Breast epithelium (tissue), 4 donors: ENCODE measurements around the gene FDCSP. TPM values are rescaled to one million over a fixed set of nuclear protein-coding genes. Genes with fewer than 3 reads are reported as not detected.
"Not testable (repeated sequence)": the region's sequence is repeated elsewhere in the genome, so short reads cannot be mapped to it uniquely, and the experiment has no call there.

Experiments used
- DNase-seq, 2 donors: peaks; one replicate each; pipeline ENCODE4 v3.0.0-alpha.2; 2019; ENCODE audit warnings: low spot score in 2 of 2
- H3K27ac ChIP-seq, 2 donors: fragments of 200-600 bp; sonication (generic) in 1 of 2; one replicate each; pipeline ENCODE4 v1.5.1; 2016 to 2019; ENCODE audit warnings: mild to moderate bottlenecking in 1 of 2
- H3K27me3 ChIP-seq, 2 donors: fragments of 200-600 bp; sonication (generic) in 1 of 2; one replicate each; pipeline versions ENCODE4 v1.5.1 to v1.6.0; 2017 to 2019; ENCODE audit warnings: control low read depth in 1 of 2, mild to moderate bottlenecking in 1 of 2
- H3K36me3 ChIP-seq: fragments of 200-600 bp; one replicate; pipeline ENCODE4 v1.5.1; 2019
- H3K4me1 ChIP-seq, 2 donors: fragments of 200-600 bp; sonication (generic); one replicate each; pipeline ENCODE4 v1.5.1; 2016 to 2019; ENCODE audit warnings: control low read depth in 1 of 2
- H3K4me3 ChIP-seq, 3 donors: fragments of 200-600 bp; sonication (generic); 1 replicate in 2 of 3; 2 replicates in 1 of 3; pipeline ENCODE4 v1.5.1; 2016 to 2019; ENCODE audit warnings: mild to moderate bottlenecking in 3 of 3, moderate library complexity in 2 of 3
- H3K9me3 ChIP-seq, 2 donors: fragments of 200-600 bp; sonication (generic) in 1 of 2; one replicate each; pipeline ENCODE4 v1.5.1; 2016 to 2019; ENCODE audit warnings: control low read depth in 1 of 2
- POLR2A ChIP-seq: fragments of 450-650 bp; IDR thresholded peaks from one replicate; pipeline ENCODE4 v1.6.1; 2016; ENCODE audit warnings: antibody characterized with exemption, mild to moderate bottlenecking, moderate library complexity
- POLR2AphosphoS5 ChIP-seq, 3 donors: sonication (generic); formaldehyde crosslinking; IDR thresholded peaks; one replicate each; pipeline ENCODE4 v1.6.1; 2017; ENCODE audit warnings: antibody characterized with exemption in 3 of 3
- intact Hi-C: fragments of 100-400 bp; cut with DNase I; formaldehyde crosslinking; loops from one replicate; pipeline ENCODE4 v1.15.1; 2023; ENCODE audit warnings: low total_unique reads
- total RNA-seq, 3 donors: library from RNA; depleted of rRNA; stranded (reverse); fragments of >200 nt; gene quantifications; one replicate each; pipeline ENCODE4 v1.1.0, GENCODE V29; 2016
- TF ChIP-seq, protein P1 (sequence below), 3 donors: fragments of 450-650 bp; IDR thresholded peaks; one replicate each; pipeline ENCODE4 v1.5.1; 2016 to 2017; ENCODE audit warnings: antibody characterized with exemption in 3 of 3, mild to moderate bottlenecking in 3 of 3, moderate library complexity in 3 of 3

The FDCSP gene
- total RNA-seq, 3 donors from 2014 or later = 13.4 to 78.2 TPM; not detected in 1

DNA sequence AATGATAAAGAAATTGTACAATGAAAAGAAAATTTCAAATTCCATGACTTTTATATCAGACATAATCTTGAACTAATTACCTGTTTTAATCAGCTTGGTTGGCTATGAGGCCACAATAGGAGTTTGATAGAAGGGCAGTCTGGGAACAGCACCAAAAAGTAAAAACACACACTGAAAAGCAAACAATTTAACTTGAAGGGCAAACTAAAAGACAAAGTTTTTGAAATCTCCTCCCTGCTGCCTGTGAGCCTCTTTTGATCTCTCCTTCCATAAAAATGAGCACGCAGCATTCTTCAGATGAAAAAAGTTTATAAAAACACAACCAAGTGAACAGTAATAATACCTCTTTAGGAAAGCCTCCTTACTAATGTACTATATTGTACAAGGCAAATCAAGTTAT lies 22.3 kb upstream of the FDCSP start:
- no peaks in the 10 kb centered on the region for H3K36me3 ChIP-seq
- intact Hi-C loops = no loop called here
- no peak for TF ChIP-seq POLR2A
- TF ChIP-seq, protein P1, sequence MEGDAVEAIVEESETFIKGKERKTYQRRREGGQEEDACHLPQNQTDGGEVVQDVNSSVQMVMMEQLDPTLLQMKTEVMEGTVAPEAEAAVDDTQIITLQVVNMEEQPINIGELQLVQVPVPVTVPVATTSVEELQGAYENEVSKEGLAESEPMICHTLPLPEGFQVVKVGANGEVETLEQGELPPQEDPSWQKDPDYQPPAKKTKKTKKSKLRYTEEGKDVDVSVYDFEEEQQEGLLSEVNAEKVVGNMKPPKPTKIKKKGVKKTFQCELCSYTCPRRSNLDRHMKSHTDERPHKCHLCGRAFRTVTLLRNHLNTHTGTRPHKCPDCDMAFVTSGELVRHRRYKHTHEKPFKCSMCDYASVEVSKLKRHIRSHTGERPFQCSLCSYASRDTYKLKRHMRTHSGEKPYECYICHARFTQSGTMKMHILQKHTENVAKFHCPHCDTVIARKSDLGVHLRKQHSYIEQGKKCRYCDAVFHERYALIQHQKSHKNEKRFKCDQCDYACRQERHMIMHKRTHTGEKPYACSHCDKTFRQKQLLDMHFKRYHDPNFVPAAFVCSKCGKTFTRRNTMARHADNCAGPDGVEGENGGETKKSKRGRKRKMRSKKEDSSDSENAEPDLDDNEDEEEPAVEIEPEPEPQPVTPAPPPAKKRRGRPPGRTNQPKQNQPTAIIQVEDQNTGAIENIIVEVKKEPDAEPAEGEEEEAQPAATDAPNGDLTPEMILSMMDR (IDR thresholded peaks at IDR 0.05) = no peak
- no peak for TF ChIP-seq POLR2AphosphoS5 (IDR thresholded peaks at IDR 0.05)

DNA sequence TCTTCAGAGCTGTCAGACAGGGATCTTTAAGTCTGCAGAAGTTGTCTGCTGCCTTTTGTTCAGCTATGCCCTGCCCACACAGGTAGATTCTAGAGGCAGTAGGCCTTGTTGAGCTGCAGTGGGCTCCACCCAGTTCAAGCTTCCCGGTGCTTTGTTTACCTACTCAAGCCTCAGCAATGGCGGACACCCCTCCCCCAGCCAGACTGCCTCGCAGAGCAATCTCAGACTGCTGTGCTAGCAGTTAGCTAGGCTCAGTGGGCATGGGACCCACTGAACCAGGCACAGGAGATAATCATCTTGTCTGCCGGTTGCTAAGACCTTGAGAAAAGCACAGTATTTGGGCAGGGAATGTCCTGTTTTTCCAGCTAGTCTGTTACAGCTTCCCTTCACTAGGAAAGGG lies 13.2 kb upstream of the FDCSP start:
- H3K9me3 ChIP-seq, H3K36me3 ChIP-seq, H3K27me3 ChIP-seq, H3K4me3 ChIP-seq, intact Hi-C loops, H3K27ac ChIP-seq, H3K4me1 ChIP-seq, DNase-seq: not testable (repeated sequence)

More for the DNA sequence above, 22.3 kb upstream of the FDCSP start:
- no peak for DNase-seq
- H3K4me3 ChIP-seq = no peak overlapping the region
- no peak overlapping the region for H3K27ac ChIP-seq
- H3K4me1 ChIP-seq = no peaks in the 10 kb centered on the region
- H3K27me3 ChIP-seq = no peaks in the 10 kb centered on the region
- no peaks in the 10 kb centered on the region for H3K9me3 ChIP-seq

DNA sequence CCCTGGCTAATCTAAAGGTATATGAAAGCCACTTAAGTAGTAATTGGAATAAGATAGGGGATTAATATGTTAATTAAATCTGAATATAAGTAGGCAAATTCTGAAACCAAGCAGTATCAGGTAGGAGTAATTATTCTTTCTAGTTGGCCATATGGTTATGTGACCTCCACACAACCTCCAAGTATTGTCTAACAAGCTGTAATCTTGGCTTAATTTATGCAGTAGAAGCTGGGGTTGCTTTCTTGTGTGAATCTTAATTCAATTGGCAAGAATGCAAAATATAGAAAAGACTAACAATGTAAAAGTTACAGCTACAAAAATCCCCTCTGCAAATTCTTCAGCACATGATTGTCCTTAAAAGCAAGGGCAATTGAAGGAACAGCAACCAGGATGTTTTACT lies 9.8 kb upstream of the FDCSP start:
- H3K36me3 ChIP-seq, intact Hi-C loops, H3K27me3 ChIP-seq, H3K4me3 ChIP-seq, H3K4me1 ChIP-seq, DNase-seq, H3K27ac ChIP-seq, H3K9me3 ChIP-seq: not testable (repeated sequence)

DNA sequence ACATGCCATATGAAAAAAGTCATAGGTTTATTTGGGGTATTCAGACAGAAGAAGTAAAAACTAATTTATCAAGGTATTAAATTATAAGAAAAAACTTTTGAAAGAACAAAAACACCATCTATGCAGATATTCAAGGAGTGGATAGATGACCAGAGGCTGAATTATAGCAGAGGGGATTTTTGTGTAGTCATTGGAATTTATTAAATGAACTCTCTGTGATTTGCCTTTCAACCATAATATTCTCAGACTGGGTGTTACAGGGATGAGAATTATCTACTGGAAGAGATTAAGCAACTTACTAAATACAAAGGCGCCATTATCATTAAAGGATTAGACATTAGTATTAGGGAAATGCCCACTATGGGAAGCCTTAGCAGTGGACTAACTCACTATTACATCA lies 9.4 kb upstream of the FDCSP start:
- intact Hi-C loops, H3K27me3 ChIP-seq, H3K9me3 ChIP-seq, H3K4me3 ChIP-seq, H3K27ac ChIP-seq, H3K4me1 ChIP-seq, DNase-seq, H3K36me3 ChIP-seq: not testable (repeated sequence)

DNA sequence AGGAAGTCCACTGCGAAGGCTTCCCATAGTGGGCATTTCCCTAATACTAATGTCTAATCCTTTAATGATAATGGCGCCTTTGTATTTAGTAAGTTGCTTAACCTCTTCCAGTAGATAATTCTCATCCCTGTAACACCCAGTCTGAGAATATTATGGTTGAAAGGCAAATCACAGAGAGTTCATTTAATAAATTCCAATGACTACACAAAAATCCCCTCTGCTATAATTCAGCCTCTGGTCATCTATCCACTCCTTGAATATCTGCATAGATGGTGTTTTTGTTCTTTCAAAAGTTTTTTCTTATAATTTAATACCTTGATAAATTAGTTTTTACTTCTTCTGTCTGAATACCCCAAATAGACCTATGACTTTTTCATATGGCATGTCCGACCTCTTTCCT lies 4.5 kb upstream of the FDCSP start:
- DNase-seq, H3K36me3 ChIP-seq, H3K9me3 ChIP-seq, H3K27ac ChIP-seq, H3K27me3 ChIP-seq, H3K4me1 ChIP-seq, H3K4me3 ChIP-seq, intact Hi-C loops: not testable (repeated sequence)

DNA sequence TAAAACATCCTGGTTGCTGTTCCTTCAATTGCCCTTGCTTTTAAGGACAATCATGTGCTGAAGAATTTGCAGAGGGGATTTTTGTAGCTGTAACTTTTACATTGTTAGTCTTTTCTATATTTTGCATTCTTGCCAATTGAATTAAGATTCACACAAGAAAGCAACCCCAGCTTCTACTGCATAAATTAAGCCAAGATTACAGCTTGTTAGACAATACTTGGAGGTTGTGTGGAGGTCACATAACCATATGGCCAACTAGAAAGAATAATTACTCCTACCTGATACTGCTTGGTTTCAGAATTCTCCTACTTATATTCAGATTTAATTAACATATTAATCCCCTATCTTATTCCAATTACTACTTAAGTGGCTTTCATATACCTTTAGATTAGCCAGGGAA lies 4.1 kb upstream of the FDCSP start:
- H3K4me1 ChIP-seq, H3K36me3 ChIP-seq, DNase-seq, H3K9me3 ChIP-seq, H3K27me3 ChIP-seq, intact Hi-C loops, H3K27ac ChIP-seq, H3K4me3 ChIP-seq: not testable (repeated sequence)

DNA sequence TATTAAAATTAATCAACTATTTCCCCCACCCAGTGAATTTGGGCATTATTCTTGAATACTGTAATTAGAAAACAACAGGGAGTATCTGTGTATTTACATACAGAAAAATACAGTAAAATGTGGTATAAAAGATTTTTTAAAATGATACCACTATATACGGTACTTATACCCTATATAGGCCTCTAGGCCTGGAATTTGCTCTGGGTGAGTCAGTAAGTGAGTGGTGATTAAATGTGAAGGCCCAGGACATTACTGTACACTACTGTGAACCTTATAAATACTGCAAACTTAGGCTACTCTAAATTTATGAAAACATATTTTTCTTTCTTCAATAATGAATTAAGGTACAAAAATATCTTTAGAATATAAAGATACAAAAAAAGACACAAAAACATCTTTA lies 10.2 kb downstream of the FDCSP start:
- H3K27ac ChIP-seq = no peak overlapping the region
- H3K36me3 ChIP-seq = no peaks in the 10 kb centered on the region
- DNase-seq = no peak
- TF ChIP-seq POLR2AphosphoS5 (IDR thresholded peaks at IDR 0.05) (no peak), POLR2A (no peak)
- TF ChIP-seq, protein P1 (IDR thresholded peaks at IDR 0.05) = no peak
- no peaks in the 10 kb centered on the region for H3K27me3 ChIP-seq
- H3K9me3 ChIP-seq = no peaks in the 10 kb centered on the region
- H3K4me1 ChIP-seq = no peaks in the 10 kb centered on the region
- intact Hi-C loops = no loop called here
- H3K4me3 ChIP-seq = no peak overlapping the region

DNA sequence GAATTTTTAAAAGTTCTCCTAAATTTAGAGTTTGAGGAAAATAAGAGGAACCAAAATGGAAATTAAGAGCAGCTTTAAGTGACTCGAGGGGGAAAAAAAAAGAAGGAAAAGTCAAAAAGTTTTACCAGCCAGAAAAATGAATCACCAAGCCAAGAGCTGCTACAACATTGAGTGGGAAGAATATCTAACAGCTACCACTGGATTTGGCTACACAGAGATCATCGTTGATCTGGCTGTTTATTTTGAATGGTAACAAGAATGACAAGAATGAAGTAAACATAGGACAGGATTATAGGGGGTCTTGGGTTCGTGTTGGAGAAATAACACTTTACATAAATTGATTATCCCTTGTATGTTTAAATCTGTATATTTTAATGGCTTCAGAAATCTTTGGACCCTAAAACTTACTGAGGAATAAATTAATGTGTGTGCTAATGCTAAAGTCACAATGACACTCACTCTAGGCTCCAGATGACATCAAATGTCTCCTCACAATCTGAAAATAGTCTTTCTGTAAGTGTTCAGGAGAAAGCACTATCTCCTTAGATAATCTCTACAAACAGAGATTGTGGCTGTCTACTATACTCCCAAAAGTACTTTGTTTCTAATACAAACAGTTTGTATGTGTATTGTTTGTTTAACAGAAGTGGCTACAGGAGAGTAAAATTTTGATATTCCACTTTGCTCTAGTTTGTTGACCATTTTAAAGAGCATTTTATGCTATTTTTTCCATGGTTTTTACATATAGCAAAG lies 13.4 kb downstream of the FDCSP start:
- no peaks in the 10 kb centered on the region for H3K9me3 ChIP-seq
- no peak overlapping the region for H3K27ac ChIP-seq
- no peaks in the 10 kb centered on the region for H3K36me3 ChIP-seq
- DNase-seq = no peak
- TF ChIP-seq, protein P1 (IDR thresholded peaks at IDR 0.05) = no peak
- TF ChIP-seq POLR2A (no peak), POLR2AphosphoS5 (IDR thresholded peaks at IDR 0.05) (no peak)
- no peaks in the 10 kb centered on the region for H3K27me3 ChIP-seq
- intact Hi-C loops = no loop called here
- H3K4me3 ChIP-seq = no peak overlapping the region
- no peaks in the 10 kb centered on the region for H3K4me1 ChIP-seq
